ENCODE data around the gene HIVEP3.

GRCh38 chr1:41664861-41665640 lies 253.7 kb downstream of the HIVEP3 start:
- TF ChIP-seq POLR2A (IDR thresholded peaks at IDR 0.05; ENCODE audit: low read length) (no peak), GATA1 (IDR thresholded peaks at IDR 0.05; ENCODE audit: low read depth, low read length) (no peak)

Measured in erythroblast (primary cell).